Mammary epithelial cell (primary cell): ENCODE measurements around the gene POLR2J.

Experiments
- EZH2 ChIP-seq: IDR thresholded peaks from 2 replicates; pipeline ENCODE4 v1.6.1; 2012; ENCODE audit warnings: low read length, inconsistent platforms, borderline replicate concordance
- TF ChIP-seq, protein P1 (sequence below), 2 donors: IDR thresholded peaks in 1 of 2; conservative IDR thresholded peaks in 1 of 2; 2 replicates each; pipeline ENCODE4 v1.5.1; 2011 to 2012; ENCODE audit warnings: inconsistent platforms in 2 of 2, low read length in 2 of 2, mild to moderate bottlenecking in 2 of 2, control low read depth in 1 of 2, low read depth in 1 of 2; ENCODE audit not compliant: insufficient read depth in 1 of 2; ENCODE audit errors: extremely low read depth in 1 of 2

DNA sequence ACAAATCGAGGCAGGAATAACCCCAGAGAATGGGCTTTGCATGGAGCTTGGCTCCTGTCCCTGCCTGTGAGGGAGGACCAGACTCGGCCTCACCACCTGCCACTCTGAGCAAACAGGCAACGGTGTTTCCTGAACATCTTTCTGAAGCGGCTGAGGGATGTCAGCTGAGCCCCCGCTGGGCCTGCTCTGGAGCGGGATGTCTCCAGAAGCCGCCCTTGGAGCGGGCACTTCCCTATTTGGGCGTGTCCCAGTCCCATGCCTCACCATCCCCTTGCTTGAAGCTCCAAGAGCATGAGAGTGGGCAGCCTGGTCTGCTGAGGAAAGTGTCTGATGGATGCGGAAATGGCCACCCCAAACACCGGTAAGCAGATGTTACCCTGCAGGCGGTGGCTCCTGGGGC lies 24.3 kb downstream of the POLR2J start:
- TF ChIP-seq, protein P1, sequence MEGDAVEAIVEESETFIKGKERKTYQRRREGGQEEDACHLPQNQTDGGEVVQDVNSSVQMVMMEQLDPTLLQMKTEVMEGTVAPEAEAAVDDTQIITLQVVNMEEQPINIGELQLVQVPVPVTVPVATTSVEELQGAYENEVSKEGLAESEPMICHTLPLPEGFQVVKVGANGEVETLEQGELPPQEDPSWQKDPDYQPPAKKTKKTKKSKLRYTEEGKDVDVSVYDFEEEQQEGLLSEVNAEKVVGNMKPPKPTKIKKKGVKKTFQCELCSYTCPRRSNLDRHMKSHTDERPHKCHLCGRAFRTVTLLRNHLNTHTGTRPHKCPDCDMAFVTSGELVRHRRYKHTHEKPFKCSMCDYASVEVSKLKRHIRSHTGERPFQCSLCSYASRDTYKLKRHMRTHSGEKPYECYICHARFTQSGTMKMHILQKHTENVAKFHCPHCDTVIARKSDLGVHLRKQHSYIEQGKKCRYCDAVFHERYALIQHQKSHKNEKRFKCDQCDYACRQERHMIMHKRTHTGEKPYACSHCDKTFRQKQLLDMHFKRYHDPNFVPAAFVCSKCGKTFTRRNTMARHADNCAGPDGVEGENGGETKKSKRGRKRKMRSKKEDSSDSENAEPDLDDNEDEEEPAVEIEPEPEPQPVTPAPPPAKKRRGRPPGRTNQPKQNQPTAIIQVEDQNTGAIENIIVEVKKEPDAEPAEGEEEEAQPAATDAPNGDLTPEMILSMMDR (conservative IDR thresholded peaks at IDR 0.05 in 1 of 2, IDR thresholded peaks at IDR 0.05 in 1 of 2; ENCODE audit: extremely low read depth in 1 of 2, insufficient read depth in 1 of 2, low read depth in 1 of 2, low read length in 2 of 2), result no peak
- TF ChIP-seq EZH2, result no peak
